ENCODE data around the gene DLG3.
"Not testable (repeated sequence)": the region's sequence is repeated elsewhere in the genome, so short reads cannot be mapped to it uniquely, and the experiment has no call there.

The DLG3 gene

DNA sequence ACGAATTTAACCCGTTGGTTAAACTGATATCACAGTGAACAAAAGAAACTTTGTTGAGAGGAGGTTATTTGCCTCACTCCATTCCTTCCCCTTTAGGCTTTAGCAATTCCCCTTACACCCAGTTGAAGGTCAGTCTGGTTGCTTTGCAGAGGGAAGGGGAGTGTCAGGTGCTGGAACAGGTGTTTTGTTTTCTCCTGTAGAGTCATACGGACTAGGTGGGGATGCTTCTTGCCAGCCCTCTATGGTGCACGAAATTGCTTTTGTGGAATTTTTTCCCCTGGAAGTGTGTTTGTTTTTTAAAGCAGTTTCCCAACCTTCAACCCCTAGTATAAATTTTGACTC lies 33.1 kb downstream of the DLG3 start:
- DNase-seq: no peak

DNA sequence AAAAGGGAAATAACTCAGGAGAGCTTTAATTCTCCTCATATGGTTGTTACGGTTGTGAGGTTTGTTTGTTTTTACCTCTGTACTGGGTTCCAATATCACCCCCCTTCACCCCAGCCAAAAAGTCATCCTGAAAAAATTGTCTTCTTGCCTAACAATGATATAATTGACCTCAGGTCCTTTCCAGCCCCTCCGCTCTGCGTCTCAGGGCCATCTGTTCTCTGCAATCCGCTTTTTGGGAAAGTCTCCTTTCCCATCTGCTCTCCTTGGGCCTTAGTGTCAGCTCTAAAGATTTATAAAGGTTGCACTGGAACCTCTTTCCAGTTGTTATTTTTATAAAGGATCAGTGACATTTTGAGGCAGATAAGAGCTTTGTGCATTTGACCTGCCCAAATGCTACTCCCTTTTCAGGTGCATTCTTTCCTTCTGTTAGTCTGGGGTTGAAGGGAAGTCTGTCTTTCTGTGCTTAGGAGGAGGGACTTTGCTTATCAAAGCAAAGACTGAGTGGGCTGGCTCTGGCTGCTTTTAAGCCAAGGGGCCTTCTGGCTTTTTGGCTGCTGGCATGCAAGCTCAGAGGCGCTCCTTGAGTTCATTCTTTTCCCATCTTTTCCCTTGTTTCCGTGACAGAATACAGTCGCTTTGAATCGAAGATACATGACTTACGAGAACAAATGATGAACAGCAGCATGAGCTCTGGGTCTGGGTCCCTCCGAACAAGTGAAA lies 34.1 kb downstream of the DLG3 start:
- no peak for DNase-seq

DNA sequence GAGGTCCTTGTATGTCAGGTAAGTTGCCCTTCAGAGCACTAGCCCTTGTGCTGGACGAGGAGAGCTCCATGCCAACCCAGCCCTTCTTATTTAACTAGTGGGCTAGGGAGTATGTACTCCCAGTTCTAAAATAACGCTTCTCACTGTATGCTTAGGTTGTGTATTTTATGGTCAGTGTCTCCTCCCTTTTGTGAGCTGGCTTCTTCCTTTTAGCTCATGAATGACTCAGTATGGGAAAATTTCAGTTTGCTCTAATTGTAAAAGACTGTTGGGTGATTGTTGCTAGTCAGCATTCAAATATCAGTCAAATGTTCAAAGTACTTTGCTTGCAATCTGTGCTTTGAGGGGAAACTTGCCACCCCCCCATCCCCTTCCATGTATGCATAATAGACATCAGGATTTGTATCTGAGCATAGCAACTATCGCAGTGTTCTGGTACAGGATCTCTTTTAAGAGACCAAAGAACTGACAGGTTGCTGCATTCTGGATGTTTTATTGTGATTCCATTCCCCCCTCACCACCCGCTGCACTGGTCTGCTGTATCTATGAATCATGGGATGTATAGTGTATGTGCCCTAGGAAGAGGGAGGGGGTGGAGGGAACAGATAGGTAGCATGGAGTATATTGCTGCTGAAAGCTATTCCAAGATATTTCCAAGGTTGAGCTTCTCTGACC lies 34.7 kb downstream of the DLG3 start:
- no peak for DNase-seq

DNA sequence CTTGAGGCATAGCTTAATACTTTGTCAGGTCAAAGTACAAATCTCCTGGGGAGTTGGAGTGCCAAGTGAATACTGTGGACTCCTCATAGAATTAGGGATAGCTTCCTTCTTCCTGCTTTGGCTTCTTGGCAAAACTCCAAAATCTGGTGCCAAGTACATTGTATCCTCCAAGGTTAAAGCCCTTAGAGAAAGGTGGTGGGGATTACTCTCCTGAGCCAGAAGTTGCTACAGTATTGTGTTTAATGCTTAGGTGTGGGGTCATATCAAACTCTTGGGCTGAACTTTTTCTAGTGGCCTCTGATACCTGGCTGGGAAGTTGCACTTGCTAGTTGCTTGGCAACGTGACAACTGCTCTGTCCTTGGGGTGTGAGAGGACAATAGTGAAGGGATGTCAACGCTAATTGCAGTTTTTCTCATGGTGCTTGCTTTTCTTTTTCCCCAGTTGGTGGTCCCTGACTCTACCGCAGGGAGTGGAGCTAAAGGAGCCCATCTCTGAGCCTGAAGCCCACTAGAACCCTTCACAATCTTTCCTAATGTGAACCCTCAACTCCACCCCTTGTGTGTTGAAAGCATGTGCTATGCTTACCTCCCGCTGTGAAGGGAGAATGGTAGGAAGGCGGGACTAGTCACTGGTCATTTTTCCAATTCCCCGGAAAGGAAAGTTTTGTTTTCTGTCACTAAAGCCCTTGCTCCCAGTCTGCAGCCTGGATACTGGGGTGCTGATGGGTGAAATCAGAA lies 35.5 kb downstream of the DLG3 start:
- DNase-seq: no peak

DNA sequence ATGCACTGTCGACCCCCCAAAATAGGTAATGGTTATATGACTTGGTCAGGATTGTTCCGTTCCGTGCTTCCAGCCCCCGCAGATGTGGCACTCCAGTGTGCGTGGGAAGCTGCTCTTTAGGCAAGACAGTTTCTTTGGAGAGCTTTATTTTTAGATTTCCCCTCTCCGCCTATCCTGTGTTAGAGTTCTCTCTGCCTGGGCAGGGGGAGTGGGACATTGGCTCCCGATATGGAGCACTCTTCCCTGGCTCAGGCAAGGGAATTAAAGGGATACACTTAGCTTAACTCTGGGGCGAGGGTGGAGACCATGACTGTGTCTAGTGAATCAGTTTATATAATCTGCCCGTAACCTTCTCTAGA lies 36.0 kb downstream of the DLG3 start:
- DNase-seq: no peak

DNA sequence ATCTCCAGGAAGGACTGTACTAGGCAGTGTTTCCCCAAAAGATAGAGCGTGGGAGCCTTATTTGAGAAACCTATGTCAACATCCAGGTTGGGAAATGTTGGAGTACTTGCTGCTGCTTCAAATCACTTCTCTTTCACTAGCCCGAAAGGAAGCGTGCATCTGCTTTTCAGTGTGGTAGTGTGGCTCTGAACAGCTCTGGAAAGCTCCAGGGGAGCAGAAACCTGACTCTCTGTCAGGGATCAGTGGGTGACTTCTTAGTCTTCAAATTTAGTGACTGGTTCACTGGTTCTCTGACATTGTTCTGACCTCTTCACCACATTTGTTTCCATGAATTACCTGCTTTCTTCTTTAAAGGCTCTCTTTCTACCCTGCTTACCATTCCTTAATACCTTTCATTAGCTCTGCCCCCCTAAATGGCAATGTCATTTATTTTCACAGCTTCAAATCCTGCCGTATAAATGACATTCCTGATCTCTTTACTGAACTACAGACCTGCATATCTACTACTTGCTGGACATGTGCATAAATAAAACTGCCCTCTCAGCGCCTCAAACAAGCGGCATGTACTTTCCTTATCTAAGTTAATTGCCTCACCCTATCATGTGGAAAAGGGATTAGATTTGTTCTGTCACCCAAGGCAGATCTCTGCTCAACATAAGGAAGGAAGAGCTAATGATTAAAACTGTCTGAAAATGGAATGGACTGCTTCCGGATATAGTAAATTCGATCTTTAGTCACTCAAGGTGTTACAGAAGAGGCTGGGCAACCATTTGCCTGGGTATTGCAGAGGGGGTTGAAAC lies 37.0 kb downstream of the DLG3 start:
- DNase-seq: no peak

DNA sequence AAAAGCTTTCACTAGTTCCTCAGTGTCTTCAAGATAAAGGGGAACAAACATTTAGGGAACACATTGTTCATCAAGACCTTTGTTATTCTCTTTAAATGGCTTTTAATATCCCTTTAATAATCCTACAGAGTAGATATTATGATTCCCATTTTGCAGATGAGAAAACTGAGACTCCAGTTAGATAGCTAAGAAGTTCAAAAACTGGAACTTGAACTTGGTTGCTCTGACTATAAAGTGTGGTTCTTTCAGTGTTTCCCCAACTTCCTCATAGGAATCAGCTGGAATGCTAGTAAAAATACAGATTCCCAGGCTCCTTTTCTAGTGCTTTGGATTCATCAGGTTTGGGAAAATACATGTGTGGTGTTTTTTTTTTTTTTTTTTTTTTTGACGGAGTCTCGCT lies 37.7 kb downstream of the DLG3 start:
- DNase-seq: no peak

DNA sequence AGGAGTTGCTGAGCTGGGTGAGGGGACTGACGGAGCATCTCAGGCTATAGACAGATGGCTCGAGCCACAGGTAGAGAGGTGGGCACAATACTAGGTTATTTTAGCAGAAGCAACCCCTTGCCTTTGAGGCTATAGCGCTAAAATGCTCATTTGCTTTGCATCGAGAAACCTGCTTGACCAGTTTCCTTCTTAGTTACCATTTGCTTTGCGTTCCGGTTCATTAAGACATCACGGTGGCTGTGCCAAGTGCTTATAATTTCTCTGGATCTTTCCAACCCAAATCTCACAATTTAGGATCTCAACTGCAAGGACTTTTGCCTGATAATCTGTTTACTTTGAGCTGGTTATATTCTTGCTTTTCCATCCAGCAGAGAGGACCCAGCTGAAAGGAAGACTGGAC lies 40.8 kb downstream of the DLG3 start:
- no peak for DNase-seq

DNA sequence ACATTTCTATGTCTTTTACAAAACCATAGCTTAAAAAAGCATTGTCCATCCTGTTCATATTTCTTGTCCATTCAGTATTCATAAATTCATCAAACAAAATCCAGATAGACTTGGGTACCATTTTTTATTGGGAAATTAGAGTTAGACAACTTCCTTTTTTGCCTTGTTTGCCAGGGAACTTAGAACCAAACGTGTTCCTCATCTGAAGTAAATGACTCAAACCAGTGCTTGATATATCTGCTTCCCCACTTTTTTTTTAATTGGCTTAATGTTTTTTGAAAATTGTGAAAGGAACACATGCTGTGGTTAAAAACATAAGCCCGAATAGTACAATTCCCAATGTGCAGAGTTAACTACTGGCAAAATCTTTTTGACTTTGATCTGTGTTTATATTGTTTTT lies 44.2 kb downstream of the DLG3 start:
- DNase-seq: no peak

DNA sequence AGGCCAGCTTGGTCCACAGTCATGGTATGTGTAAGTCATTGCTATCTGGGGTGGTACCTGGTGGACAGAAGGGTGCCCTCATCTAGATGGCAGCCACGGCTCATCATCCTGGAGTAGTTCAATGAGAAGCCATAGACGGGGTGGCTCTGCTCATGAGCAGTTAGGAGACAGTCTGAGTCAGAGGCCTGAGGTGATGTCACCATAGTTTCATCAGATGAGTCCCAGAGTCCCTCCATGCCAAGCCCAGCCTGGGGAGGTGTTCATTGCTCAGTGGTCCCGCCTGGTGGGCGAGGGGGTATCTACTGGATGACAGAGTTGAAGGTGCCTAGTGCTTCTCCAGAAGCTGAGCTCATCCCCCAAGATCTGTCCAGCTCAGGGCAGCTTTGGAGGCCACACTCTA lies 49.8 kb downstream of the DLG3 start:
- no peak for DNase-seq

DNA sequence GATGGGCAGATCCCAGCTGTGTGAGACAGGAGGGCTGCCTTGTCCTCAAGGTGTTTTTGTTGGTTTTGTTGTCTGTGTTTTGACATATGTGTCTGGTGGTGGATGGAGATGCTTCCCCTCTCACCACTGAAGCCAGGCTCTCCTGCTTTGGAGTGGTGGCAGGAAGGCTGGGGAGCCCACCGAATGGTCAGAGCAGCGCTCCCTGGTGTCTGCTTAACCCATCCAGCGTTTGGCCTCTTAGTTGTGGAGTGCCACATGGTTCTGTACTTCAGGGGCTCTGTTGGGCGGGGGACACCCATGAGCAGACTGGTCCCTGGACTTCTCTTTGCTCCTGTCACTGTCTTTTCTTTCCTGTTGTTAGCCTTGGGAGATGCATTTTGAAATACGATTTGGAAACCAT lies 51.9 kb downstream of the DLG3 start:
- no peak for DNase-seq

DNA sequence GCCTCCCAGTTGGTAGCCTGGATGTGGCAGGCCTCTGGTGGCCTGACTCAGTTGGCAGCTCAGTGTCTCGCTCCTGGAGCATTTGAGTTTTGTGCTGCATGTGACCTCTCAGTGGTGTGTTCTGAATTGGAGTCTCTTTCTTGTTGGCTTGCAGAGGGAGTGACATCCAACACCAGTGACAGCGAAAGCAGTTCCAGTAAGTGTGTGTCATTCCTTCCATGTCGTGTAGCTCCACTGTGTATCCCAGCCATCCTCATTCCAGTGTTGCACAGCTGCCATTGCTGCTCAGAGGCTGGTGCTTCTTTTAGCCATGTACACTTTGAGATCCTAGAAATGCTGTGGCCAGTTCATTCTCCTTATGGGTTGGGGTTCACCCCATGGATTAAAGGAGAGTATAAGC lies 52.4 kb downstream of the DLG3 start:
- DNase-seq: no peak

DNA sequence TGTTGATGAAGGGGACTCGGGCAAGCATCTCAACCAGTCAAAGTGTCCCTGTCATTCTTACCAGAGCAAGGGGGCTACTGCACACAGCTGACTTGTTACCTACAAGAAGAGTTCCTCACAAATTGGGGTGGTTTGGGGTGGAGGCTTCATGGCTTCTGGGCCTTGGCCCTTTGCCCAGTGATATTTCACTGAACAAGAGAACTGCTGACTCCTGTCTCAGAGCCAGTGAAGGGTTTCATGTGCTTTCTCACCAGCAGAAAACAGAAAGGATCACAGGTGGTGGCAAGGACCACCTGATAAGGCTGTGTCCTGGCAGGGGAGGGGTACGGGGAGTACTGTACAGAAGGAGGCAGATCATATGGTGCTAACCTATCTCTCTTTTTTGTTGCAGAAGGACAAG lies 53.5 kb downstream of the DLG3 start:
- no peak for DNase-seq

DNA sequence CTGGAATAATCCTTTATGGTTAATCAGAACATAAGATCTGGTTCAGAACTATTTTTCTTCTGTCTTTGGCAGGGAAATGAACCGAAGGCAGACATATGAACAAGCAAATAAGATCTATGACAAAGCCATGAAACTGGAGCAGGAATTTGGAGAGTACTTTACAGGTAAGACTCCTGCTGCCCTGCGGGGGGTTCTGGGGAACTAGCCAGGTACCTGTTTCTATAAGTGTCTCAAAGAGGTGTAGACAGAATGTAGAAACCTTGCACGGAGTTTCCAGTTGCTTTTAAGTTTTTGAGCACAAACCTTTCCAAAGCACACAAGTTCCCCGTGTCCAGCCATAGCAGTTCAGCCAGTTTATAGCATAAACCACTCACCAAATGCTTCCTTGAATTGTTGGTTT lies 56.2 kb downstream of the DLG3 start:
- no peak for DNase-seq

DNA sequence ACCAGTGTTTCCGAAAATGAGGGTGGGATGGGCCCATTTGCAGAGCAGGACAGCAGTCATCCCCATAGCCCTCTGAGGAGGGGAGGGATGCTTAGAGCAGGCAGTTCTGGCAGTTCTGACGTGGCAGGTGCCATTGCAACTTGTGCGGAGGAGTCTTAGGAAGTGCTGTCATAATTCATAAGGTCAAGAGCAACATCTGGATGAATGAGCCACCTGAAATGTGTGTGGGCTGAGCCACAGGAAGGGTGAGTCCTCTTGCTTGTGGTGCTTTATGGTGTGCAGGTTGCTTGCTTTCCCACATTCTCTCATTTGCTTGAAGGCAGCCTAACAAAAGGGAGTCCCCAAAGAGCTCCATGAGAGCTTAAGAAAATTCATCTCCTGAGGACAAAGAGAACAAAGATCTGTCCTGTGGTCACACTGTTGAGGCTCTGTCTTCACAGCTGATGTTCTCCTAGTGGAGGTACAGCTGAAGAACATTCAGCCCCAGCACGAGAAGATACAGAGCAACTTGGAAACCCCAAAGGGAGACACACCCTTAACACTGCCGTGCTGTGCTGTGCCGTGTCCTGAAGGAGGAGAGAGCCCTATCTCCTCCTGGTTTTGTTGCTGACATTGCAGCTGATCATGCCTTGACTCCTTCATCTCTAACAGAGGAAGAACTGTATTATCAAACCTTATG lies 60.3 kb downstream of the DLG3 start:
- DNase-seq: no peak

DNA sequence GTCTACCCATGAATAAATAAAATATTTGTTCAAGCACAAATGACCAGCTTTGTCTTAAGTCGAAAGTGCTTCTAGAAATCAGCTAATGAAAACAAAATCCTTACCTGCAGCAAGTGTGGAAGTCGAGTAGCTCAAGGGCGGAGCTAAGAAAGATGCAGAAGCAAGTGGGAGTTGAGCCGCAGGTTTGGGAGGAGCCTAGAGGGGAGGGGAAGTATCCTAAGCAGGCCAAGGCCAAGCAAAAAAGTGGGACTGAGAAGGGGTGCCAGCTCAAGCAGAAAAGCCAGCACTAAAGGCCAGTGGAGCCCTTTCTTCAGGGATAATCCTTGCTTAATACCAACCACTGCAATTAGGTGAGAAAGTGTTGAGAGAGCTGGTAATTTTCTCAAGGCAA lies 60.8 kb downstream of the DLG3 start:
- no peak for DNase-seq

DNA sequence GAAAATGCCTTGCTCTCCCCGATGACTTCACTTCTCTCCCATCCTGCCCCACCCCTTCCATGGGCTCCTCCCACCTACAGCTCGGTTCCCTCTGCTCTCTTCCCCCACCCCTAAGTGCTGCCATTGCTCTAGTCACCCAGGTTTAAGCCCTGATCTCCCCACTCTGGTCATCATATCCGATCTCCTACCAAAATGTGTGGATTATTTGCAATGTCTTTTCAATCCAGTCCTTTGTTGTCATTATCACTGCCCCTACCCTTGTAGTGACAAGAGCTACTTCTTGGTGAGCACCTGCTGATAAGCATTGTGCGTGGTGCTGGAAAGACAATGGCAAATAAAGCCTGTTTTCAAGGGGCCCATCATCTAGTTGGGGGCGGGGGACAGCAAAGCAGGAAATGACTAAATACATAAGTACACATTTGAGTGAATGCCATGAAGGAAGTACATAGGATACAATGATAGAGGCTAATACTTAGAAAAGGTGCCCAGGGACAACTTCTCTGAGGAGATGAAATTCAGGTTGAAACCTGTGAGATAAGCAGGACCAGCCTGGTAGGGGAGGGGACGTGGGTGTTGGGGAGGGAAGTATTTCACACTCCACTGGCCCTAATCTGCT lies 63.8 kb downstream of the DLG3 start:
- no peak for DNase-seq

DNA sequence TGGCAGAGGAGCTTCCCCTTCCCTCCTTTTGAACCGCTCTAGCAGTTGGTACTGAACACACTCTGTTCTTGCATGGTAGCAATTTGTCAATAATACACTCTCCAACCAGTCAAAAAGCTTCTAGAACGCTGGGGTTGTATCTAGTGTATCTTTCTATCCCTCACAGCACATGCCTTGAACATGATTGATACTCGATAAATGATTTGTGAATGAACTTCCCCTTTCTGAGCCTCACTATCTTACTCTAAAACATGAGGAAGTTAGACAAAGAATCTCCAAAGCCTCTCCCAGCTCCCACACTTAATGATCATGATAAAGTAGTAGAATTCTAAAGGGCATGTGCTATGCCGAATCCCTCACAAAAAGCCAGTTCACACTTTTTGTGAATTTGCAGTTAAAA lies 64.4 kb downstream of the DLG3 start:
- DNase-seq: no peak

DNA sequence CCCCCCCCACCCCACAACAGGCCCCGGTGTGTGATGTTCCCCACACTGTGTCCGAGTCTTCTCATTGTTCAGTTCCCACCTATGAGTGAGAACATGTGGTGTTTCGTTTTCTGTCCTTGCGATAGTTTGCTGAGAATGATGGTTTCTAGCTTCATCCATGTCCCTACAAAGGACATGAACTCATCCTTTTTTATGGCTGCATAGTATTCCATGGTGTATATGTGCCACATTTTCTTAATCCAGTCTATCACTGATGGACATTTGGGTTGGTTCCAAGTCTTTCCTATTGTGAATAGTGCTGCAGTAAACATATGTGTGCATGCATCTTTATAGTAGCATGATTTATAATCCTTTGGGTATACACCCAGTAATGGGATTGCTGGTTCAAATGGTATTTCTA lies 70.6 kb downstream of the DLG3 start:
- DNase-seq: not testable (repeated sequence)

DNA sequence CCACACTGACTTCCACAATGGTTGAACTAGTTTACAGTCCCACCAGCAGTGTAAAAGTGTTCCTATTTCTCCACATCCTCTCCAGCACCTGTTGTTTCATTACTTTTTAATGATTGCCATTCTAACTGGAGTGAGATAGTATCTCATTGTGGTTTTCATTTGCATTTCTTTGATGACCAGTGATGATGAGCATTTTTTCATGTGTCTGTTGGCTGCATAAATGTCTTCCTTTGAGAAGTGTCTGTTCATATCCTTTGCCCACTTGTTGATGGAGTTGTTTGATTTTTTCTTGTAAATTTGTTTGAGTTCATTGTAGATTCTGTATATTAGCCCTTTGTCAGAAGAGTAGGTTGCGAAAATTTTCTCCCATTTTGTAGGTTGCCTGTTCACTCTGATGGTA lies 71.1 kb downstream of the DLG3 start:
- DNase-seq: not testable (repeated sequence)

DNA sequence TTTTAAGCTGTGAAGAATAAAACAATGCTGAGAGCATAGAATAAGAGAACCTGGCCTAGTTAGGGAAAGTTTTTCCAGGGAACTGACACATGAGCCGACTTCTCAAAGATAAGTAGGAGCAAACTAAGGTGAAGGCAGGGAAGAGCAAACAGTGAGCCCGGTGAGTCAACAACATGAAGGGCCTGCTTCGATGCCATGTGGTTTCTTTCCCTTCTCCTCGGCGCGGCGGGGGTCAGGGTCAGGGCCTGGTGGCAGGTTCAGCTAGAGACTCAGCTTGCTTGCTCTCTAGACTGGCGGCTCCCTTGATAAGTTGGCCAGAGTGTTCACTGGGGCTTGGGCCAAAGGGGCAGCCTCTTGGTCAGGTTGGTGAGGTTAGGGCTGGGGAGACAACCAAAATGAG lies 81.1 kb downstream of the DLG3 start:
- no peak for DNase-seq

DNA sequence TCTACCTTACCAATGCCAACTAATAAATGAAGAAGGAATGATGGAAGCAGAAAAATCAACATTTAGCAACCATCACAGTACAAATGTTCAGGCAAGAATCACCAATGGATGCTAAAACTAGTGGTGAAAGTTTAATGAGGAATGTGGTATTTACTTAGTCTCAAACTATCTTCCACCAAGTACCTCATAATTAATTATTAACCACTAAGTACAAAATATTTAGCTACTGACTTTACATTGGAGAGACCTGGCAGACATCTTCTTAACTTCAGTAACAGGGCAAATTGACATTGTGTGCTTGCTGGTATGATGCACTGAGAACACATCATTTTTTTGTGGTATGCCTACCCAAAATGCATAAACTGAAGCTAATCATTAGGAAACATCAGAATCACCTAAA lies 82.4 kb downstream of the DLG3 start:
- DNase-seq: no peak

Measured in stimulated activated CD4-positive, alpha-beta T cell treated with anti-CD3 and anti-CD28 coated beads, Interleukin-12 subunit alpha, Interleukin-12 subunit beta, amount 100 ng/mL, for 4 hours (primary cell).